ENCODE data around the gene FCRL6.
A peak's percentile ranks its signal among the peaks of the same experiment; 100 is the strongest.

Gene FCRL6

DNA sequence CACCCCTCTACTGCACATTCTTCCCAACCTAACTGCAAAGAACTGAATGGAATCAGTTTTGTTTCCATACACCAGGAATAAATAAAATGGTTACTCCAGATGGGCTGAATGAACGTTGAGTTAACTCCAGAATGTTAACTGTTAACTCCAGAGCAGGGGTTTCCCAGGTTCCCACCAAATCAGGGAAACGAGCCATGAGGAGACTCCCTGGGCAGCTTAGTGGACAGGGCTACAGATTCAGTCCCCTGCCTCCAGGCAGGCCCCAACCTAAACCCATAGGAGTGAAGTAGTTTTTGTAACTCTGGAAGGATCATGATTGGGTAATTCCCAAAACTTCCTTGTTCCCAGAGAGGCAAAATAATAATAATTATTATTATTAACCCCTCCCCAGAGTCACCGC is 46.2 kb downstream of the FCRL6 start:
- TF ChIP-seq, protein P1, sequence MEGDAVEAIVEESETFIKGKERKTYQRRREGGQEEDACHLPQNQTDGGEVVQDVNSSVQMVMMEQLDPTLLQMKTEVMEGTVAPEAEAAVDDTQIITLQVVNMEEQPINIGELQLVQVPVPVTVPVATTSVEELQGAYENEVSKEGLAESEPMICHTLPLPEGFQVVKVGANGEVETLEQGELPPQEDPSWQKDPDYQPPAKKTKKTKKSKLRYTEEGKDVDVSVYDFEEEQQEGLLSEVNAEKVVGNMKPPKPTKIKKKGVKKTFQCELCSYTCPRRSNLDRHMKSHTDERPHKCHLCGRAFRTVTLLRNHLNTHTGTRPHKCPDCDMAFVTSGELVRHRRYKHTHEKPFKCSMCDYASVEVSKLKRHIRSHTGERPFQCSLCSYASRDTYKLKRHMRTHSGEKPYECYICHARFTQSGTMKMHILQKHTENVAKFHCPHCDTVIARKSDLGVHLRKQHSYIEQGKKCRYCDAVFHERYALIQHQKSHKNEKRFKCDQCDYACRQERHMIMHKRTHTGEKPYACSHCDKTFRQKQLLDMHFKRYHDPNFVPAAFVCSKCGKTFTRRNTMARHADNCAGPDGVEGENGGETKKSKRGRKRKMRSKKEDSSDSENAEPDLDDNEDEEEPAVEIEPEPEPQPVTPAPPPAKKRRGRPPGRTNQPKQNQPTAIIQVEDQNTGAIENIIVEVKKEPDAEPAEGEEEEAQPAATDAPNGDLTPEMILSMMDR (conservative IDR thresholded peaks at IDR 0.05) = no peak

DNA sequence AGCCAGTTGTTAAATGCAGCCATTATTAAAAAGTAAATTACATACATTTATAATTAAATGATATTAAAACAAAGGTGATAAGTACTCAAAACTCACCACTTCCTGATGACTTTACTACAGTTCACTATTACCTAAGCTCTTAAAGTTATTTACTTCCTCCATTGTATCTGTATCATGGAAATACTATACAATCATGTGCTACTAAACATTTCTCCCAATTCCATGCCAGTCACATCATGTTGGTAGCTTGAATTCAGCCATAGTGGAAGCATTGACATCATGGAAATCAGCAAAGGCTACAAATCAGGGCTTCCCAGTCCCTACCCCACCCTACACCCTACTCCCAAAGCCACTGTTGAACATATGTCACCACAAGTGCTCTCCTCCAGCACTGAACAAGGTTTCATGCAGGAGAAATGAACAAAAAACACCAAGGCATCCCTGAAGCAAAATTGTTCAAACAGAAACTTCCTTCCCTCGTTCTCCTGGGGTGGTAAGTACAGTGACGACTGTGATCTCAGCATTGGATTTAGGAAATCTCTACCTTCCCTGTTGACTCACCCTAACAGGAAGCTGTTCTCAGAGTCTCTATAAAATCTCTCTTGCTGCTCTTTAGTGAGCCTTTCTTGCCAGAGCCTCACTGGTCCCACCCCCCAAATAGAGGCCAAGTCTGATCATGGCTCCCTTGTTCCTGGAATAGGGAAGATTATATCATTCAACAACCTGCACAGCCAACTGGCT is 47.6 kb downstream of the FCRL6 start:
- TF ChIP-seq, protein P1 (conservative IDR thresholded peaks at IDR 0.05) = no peak
- H3K27ac ChIP-seq = no peak overlapping the region

More for the DNA sequence above, 46.2 kb downstream of the FCRL6 start:
- H3K27ac ChIP-seq = no peak overlapping the region

DNA sequence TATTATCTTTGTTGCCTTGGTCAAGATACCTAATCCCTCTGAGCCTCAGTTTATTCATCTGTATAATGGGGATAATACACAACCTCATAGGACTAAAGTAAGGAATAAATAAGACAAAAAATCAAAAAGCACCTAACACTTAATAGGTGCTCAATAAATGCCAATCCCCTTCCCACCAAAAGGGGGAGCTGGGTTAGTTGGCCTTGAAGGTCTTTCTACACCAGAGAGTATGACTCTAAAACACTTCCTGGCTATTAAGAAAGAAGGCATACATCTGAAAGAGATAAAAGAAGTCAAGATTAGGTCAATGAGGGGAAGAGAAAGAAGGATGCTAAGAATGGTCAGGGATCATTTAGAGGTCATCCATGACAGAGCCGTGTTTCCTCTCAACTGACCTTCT is 49.2 kb downstream of the FCRL6 start:
- TF ChIP-seq, protein P1 (conservative IDR thresholded peaks at IDR 0.05) = no peak
- H3K27ac ChIP-seq = no peak overlapping the region

DNA sequence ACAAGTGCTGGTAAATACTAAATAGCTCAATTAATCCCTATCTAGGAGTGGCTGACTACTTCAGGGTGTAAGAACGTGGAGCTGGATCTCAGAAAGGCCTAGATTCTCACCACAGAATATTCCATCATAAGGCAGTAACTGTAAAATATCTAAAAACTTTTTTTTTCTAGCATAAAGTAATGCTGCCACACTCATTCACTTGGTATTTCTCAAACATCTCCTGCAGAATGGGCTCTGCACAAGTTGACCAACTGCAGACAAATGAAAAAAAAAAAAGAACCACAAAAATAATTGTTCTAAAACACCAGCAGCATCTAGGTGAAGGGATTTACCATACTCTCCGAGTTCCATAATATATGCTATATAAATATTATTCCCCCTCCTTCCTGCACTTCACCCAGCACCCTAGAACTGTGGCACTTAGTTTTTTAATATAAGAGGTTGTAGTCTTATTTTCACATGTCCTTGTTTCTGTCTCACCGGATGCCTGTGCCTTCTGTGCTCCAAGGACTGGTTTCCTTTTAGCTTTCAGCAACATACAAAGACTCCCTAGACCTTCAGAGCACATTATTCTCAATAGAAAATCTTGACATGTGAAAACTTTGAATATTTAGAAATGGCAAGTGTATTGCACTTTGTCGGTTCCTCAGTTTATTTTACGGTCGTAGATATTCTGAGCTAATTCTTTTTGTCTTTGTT is 51.4 kb downstream of the FCRL6 start:
- H3K27ac ChIP-seq = peak overlapping the region; percentile 76
- TF ChIP-seq, protein P1 (conservative IDR thresholded peaks at IDR 0.05) = no peak

DNA sequence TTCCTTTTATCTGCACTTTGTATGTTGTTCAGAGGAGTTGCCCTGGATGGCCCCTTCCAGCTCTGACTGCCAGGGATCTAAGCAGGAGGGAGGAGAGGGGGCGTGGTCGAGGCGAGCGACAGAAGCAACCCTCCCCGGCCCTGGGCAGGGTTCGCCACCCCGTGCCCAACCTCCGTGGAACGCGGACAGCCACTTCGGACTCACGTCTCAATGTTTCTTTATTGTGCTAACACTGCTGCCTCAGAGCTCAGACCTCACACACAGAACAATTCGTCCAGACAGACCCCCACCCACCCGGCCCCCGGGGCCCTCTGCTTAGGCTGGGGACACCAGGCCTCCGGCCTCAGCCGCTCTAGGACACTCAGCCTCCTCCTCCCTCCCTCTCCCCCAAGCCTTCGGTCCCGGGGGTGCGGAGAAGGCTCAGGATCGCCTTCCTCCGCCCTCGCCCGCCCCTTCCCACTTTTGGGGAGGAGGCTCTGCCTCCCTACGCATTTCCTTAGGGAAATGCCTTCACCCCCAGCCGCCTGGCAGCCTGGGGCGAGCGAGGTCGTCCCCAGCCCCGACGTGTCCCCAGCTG is 52.0 kb downstream of the FCRL6 start:
- H3K27ac ChIP-seq = peak overlapping the region; percentile 76
- TF ChIP-seq, protein P1 (conservative IDR thresholded peaks at IDR 0.05) = 0 out of 2 replicates have a peak, but pooled peaks have one; percentile 9

DNA sequence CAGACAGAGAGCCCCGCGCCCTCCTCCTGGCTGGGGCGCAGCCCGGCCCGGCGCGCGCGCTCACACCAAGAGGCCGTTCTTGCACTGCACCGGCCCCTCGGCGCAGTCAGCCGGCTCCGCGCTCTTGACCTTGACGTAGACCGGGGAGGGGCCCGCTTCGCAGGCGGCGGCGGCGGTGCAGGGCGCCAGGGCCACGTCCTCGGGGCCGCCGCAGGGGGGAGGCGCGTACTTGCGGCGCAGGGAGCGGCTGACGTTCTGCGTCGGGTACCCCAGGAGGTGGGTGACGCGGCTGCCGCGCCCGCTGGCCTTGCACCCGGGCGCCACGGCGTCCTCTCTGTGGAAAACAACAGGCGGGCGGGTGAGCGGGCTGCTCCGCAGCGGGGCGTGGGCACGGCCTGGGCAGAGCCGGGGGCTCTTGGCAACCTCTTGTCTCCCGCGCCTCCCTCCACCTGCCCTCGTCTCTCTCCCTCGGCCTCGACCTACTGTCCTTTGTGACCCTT is 52.6 kb downstream of the FCRL6 start:
- peak overlapping the region; percentile 76 for H3K27ac ChIP-seq

More for the DNA sequence above, 52.6 kb downstream of the FCRL6 start:
- TF ChIP-seq, protein P1 (conservative IDR thresholded peaks at IDR 0.05) = no peak

Measured in VCaP (cell line).